Endothelial cell of umbilical vein (primary cell): ENCODE data around the gene PDE3A. TPM values are rescaled to one million over a fixed set of nuclear protein-coding genes. Genes with fewer than 3 reads are reported as not detected.

Experiments
- BruUV-seq: library from RNA; stranded (reverse); fragments of 400-500 nt; replicated peaks from 2 replicates; lab custom pipeline; 2021; lab: Mats Ljungman, UMichigan
- CTCF ChIA-PET: fragments of 300-600, 350-600 bp; sonication (Branson Sonifier 250); formaldehyde crosslinking; loops from one replicate; lab custom pipeline; 2021; ENCODE audit warnings: antibody characterized with exemption, inconsistent platforms; lab: Charles Lee
- POLR2A ChIA-PET: fragments of 300-600, 350-600 bp; sonication (Branson Sonifier 250); formaldehyde crosslinking; loops from one replicate; lab custom pipeline; 2021; ENCODE audit warnings: antibody characterized with exemption, inconsistent platforms; lab: Charles Lee
- DNase-seq: peaks from one replicate; pipeline ENCODE4 v3.0.0-alpha.2; 2011; ENCODE audit warnings: low read depth, low spot score
- FAIRE-seq: peaks from 2 replicates; lab custom pipeline; 2011; peaks lifted over from hg19 to GRCh38; lab: Jason Lieb, UNC
- H2AFZ ChIP-seq: 2 replicates; pipeline ENCODE4 v1.6.0; 2012; ENCODE audit warnings: low read depth, low read length, control low read depth, inconsistent platforms
- H3K27ac ChIP-seq: 2 replicates; pipeline ENCODE4 v1.5.1; 2011; ENCODE audit warnings: low read depth, mild to moderate bottlenecking, control low read depth, low read length, moderate library complexity; ENCODE audit not compliant: insufficient read depth
- H3K27me3 ChIP-seq, 2 experiments: 2 replicates each; pipeline versions ENCODE4 v1.6.0 to v1.6.1; 2011; ENCODE audit warnings: low read length in 2 of 2, mixed read lengths in 1 of 2; ENCODE audit not compliant: control insufficient read depth in 2 of 2, insufficient read depth in 2 of 2
- H3K36me3 ChIP-seq, 2 experiments: 2 replicates in 1 of 2; 3 replicates in 1 of 2; pipeline ENCODE4 v1.5.1; 2011; ENCODE audit warnings: low read length in 2 of 2, mild to moderate bottlenecking in 1 of 2, moderate library complexity in 1 of 2; ENCODE audit not compliant: control insufficient read depth in 2 of 2, insufficient read depth in 2 of 2; ENCODE audit errors: extremely low read depth in 1 of 2
- H3K4me1 ChIP-seq: 3 replicates; pipeline ENCODE4 v1.5.1; 2011; ENCODE audit warnings: mild to moderate bottlenecking, low read length; ENCODE audit not compliant: control insufficient read depth, insufficient read depth; ENCODE audit errors: extremely low read depth
- H3K4me2 ChIP-seq: 2 replicates; pipeline ENCODE4 v1.6.1; 2011; ENCODE audit warnings: low read length, control low read depth, mixed read lengths; ENCODE audit not compliant: insufficient read depth
- H3K4me3 ChIP-seq, 3 experiments: fragments of 200-600 bp in 1 of 3; sonication (generic), shearing (Covaris generic) in 1 of 3; replicated peaks in 1 of 3; 2 replicates each; pipeline ENCODE4 v1.5.1; 2011 to 2016; ENCODE audit warnings: control low read depth in 3 of 3, low read length in 3 of 3, mild to moderate bottlenecking in 2 of 3, inconsistent platforms in 1 of 3, low read depth in 1 of 3, moderate library complexity in 1 of 3; ENCODE audit not compliant: insufficient read depth in 1 of 3
- H3K79me2 ChIP-seq: 2 replicates; pipeline ENCODE4 v1.6.0; 2012; ENCODE audit warnings: low read length, inconsistent platforms; ENCODE audit not compliant: control insufficient read depth, insufficient read depth
- H3K9ac ChIP-seq: replicated peaks from 2 replicates; pipeline ENCODE3; 2011; ENCODE audit warnings: low read length, control low read depth; ENCODE audit not compliant: insufficient read depth; ENCODE audit errors: extremely low read depth
- H3K9me1 ChIP-seq: replicated peaks from 3 replicates; pipeline ENCODE4 v1.6.0; 2011; ENCODE audit warnings: mild to moderate bottlenecking, low read length; ENCODE audit not compliant: control insufficient read depth, insufficient read depth; ENCODE audit errors: extremely low read depth
- H3K9me3 ChIP-seq: replicated peaks from 2 replicates; pipeline ENCODE4 v1.5.1; 2012; ENCODE audit warnings: low read length, inconsistent platforms; ENCODE audit not compliant: control insufficient read depth, insufficient read depth
- H4K20me1 ChIP-seq: replicated peaks from 2 replicates; pipeline ENCODE3; 2011; ENCODE audit warnings: mild to moderate bottlenecking, low read length; ENCODE audit not compliant: control insufficient read depth, insufficient read depth; ENCODE audit errors: extremely low read depth
- CTCF ChIP-seq, 2 donors: IDR thresholded peaks; 1 replicate in 1 of 2; 2 replicates in 1 of 2; pipeline ENCODE4 v1.5.1; 2011; ENCODE audit warnings: low read length in 2 of 2, mild to moderate bottlenecking in 2 of 2, moderate library complexity in 2 of 2, control low read depth in 1 of 2, inconsistent platforms in 1 of 2, low read depth in 1 of 2; ENCODE audit not compliant: insufficient read depth in 1 of 2; ENCODE audit errors: extremely low read depth in 1 of 2
- EZH2 ChIP-seq: IDR thresholded peaks from 2 replicates; pipeline ENCODE4 v1.6.1; 2012; ENCODE audit warnings: borderline replicate concordance, low read depth, mild to moderate bottlenecking, moderate library complexity, low read length, inconsistent platforms; ENCODE audit not compliant: severe bottlenecking
- FOS ChIP-seq: IDR thresholded peaks from 2 replicates; pipeline ENCODE4 v1.6.1; 2011; ENCODE audit warnings: mild to moderate bottlenecking, low read length, moderate library complexity, borderline replicate concordance; ENCODE audit not compliant: insufficient read depth
- GATA2 ChIP-seq: IDR thresholded peaks from 2 replicates; pipeline ENCODE4 v1.7.0; 2011; ENCODE audit warnings: low read depth, mild to moderate bottlenecking, moderate library complexity, mixed read lengths, low read length; ENCODE audit not compliant: insufficient read length, insufficient read depth
- JUN ChIP-seq: IDR thresholded peaks from 2 replicates; pipeline ENCODE4 v1.6.1; 2011; ENCODE audit warnings: borderline replicate concordance, low read depth; ENCODE audit not compliant: insufficient read length, insufficient read depth
- MAX ChIP-seq: IDR thresholded peaks from 2 replicates; pipeline ENCODE4 v1.6.1; 2011; ENCODE audit not compliant: insufficient read depth, insufficient read length
- POLR2AphosphoS5 ChIP-seq: IDR thresholded peaks from 2 replicates; pipeline ENCODE4 v1.6.1; 2012; ENCODE audit warnings: low read depth, mild to moderate bottlenecking, control low read depth, low read length, moderate library complexity; ENCODE audit not compliant: insufficient read depth
- dilution Hi-C: fragments of 300-500 bp; cut with MboI; formaldehyde crosslinking; loops from one replicate; pipeline ENCODE4 v1.15.0; 2019; ENCODE audit warnings: low sequenced_read_pairs; ENCODE audit not compliant: extremely low pct_ligation_motif_present
- intact Hi-C: fragments of 100-400 bp; cut with micrococcal nuclease; formaldehyde crosslinking; loops from one replicate; pipeline ENCODE4 v1.10.0; 2022
- polyA plus RNA-seq, 4 experiments: library from polyadenylated mRNA; depleted of rRNA in 3 of 4; stranded (reverse) in 3 of 4; unstranded in 1 of 4; fragments of >200 nt; gene quantifications; 2 replicates each; pipeline versions ENCODE4 v1.2.1 to v1.2.3, GENCODE V29; 2011 to 2012; ENCODE audit warnings: missing spikeins in 1 of 4
- total RNA-seq: library from RNA; stranded (reverse); gene quantifications from 2 replicates; pipeline ENCODE4 v1.2.3, GENCODE V29; 2021

PDE3A gene
- total and polyA plus RNA-seq, 2 donors (not counting 3 experiments of a cell fraction or from before 2014, with no cell fraction given) = 14.0 to 27.4 TPM

GRCh38 chr12:20475542-20475941, 107.2 kb downstream of the PDE3A start:
- H3K79me2 ChIP-seq = peaks cover 11% of the 10 kb centered on the region
- no peak for TF ChIP-seq POLR2AphosphoS5
- no peak for TF ChIP-seq EZH2
- TF ChIP-seq CTCF (IDR thresholded peaks at IDR 0.05; ENCODE audit: extremely low read depth in 1 of 2, insufficient read depth in 1 of 2, low read depth in 1 of 2, low read length in 2 of 2) = no peak
- no peak for TF ChIP-seq FOS
- no peak for TF ChIP-seq GATA2
- TF ChIP-seq MAX = no peak
- TF ChIP-seq JUN = no peak
- ChIA-PET POLR2A (no interaction called here), CTCF (interaction anchor here (0.6 kb wide), 1 partner anchor 73 kb away, joined by 3 read pairs; no protein-coding TSS in a partner anchor)
- no peaks in the 10 kb centered on the region for H3K9me3 ChIP-seq
- no peak overlapping the region for H3K4me2 ChIP-seq
- FAIRE-seq (no peak), DNase-seq (no peak)
- intact Hi-C loops (no loop called here), dilution Hi-C loops (no loop called here)
- no TSS peak for BruUV-seq
- H3K36me3 ChIP-seq = peaks cover 0 to 2% of the 10 kb centered on the region in 2 experiments
- H2AFZ ChIP-seq = no peak overlapping the region
- no peaks in the 10 kb centered on the region for H4K20me1 ChIP-seq
- peaks cover 2% of the 10 kb centered on the region for H3K9me1 ChIP-seq
- no peak overlapping the region for H3K4me3 ChIP-seq
- no peaks in the 10 kb centered on the region for H3K27me3 ChIP-seq
- H3K9ac ChIP-seq = no peak overlapping the region
- peaks cover 13% of the 10 kb centered on the region for H3K4me1 ChIP-seq
- H3K27ac ChIP-seq = no peak overlapping the region
